ENCODE results near the gene CCDC91. TPM values are rescaled to one million over a fixed set of nuclear protein-coding genes. Genes with fewer than 3 reads are reported as not detected.
A peak's percentile ranks its signal among the peaks of the same experiment; 100 is the strongest.

Gene CCDC91
- total RNA-seq, 1 donor from 2014 or later: 51.3 TPM

DNA sequence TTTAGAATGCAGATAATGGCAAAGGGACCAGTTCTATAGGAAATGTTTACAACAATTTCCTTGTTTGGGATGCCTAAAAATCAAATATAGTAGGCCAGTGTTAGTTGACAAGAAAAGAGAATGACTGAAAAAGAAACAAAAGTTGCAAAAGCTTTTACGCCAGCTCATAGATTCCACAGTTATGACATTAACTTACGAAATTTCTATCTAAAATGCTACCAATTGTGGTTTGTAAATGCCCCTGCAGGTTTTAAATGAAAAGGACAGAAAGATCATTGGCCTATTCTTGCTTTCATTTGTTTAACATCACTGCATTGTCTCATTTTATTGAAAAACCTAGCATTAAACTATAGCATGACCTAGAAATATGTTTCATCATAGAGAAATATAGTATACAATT, 345.8 kb downstream of the CCDC91 start:
- TF ChIP-seq, protein P1, sequence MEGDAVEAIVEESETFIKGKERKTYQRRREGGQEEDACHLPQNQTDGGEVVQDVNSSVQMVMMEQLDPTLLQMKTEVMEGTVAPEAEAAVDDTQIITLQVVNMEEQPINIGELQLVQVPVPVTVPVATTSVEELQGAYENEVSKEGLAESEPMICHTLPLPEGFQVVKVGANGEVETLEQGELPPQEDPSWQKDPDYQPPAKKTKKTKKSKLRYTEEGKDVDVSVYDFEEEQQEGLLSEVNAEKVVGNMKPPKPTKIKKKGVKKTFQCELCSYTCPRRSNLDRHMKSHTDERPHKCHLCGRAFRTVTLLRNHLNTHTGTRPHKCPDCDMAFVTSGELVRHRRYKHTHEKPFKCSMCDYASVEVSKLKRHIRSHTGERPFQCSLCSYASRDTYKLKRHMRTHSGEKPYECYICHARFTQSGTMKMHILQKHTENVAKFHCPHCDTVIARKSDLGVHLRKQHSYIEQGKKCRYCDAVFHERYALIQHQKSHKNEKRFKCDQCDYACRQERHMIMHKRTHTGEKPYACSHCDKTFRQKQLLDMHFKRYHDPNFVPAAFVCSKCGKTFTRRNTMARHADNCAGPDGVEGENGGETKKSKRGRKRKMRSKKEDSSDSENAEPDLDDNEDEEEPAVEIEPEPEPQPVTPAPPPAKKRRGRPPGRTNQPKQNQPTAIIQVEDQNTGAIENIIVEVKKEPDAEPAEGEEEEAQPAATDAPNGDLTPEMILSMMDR (IDR thresholded peaks at IDR 0.05; ENCODE audit: unreplicated experiment): no peak
- DNase-seq (ENCODE audit: low spot score, unreplicated experiment): no peak
- H3K27ac Mint-ChIP-seq: peak overlapping the region; percentile 37
- H3K27me3 Mint-ChIP-seq: no peaks in the 10 kb centered on the region
- peaks cover 2% of the 10 kb centered on the region for H3K36me3 Mint-ChIP-seq (ENCODE audit: insufficient read depth)
- H3K4me3 Mint-ChIP-seq (ENCODE audit: low read depth): no peak overlapping the region
- peaks cover 3% of the 10 kb centered on the region for H3K9me3 Mint-ChIP-seq (ENCODE audit: low read depth)
- no peaks in the 10 kb centered on the region for H3K4me1 Mint-ChIP-seq (ENCODE audit: low read depth)

DNA sequence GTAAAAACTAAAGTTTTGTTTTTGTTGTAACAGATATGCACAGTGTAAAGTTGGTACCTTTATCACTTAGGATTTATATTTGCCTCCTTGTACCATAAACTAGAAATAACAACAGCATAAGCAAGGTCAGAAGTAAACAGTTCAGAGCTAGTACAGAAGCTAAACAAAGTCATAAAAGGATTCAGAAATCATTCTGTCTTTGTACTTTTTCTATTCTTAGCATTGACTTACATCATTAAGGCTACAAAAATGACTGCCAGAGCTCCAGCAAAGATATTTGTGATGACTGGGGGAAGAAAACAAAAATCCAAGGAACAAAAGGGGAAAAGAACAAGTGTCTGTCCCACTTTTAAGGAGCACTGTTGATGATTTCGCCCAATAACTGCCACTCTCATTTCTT, 347.2 kb downstream of the CCDC91 start:
- H3K27me3 Mint-ChIP-seq: no peaks in the 10 kb centered on the region
- H3K4me1 Mint-ChIP-seq (ENCODE audit: low read depth): no peaks in the 10 kb centered on the region
- H3K9me3 Mint-ChIP-seq (ENCODE audit: low read depth): peaks cover 3% of the 10 kb centered on the region
- H3K4me3 Mint-ChIP-seq (ENCODE audit: low read depth): no peak overlapping the region
- TF ChIP-seq, protein P1 (IDR thresholded peaks at IDR 0.05; ENCODE audit: unreplicated experiment): no peak
- DNase-seq (ENCODE audit: low spot score, unreplicated experiment): no peak
- peaks cover 2% of the 10 kb centered on the region for H3K36me3 Mint-ChIP-seq (ENCODE audit: insufficient read depth)
- no peak overlapping the region for H3K27ac Mint-ChIP-seq

DNA sequence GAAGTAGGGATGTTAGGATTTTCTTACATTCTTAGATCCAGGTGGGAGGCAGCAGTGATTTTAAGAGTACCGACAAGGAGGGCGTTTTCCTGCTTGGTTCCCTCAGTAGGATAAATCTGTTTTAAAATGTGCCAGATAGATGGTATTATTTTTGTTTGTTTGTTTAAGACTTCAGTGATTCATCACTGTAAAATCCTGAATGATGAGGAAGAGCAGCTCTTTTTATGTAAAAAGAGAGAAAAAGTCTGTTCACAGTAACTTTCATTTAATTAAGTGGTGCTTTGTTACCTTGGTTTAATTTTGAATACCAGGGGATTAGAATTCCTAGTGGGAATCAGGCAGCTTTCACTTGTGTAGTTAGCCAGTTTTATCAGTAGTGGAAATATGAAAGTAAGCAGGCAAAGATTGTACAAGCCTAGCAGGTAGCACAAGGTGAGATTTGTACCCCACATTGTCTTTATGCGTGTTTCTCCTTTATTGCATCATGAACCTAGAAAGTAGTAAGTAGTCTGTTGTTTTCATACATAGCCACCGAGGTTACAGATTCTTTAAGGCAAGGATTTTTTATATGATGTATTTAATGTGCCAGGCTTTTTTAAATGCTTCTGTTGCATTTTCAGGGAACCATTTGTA, 349.6 kb downstream of the CCDC91 start:
- H3K27me3 Mint-ChIP-seq: no peaks in the 10 kb centered on the region
- no peak for DNase-seq (ENCODE audit: low spot score, unreplicated experiment)
- H3K27ac Mint-ChIP-seq: no peak overlapping the region
- peaks cover 2% of the 10 kb centered on the region for H3K36me3 Mint-ChIP-seq (ENCODE audit: insufficient read depth)
- H3K4me3 Mint-ChIP-seq (ENCODE audit: low read depth): no peak overlapping the region
- no peaks in the 10 kb centered on the region for H3K4me1 Mint-ChIP-seq (ENCODE audit: low read depth)
- TF ChIP-seq, protein P1 (IDR thresholded peaks at IDR 0.05; ENCODE audit: unreplicated experiment): no peak
- H3K9me3 Mint-ChIP-seq (ENCODE audit: low read depth): peaks cover 3% of the 10 kb centered on the region

DNA sequence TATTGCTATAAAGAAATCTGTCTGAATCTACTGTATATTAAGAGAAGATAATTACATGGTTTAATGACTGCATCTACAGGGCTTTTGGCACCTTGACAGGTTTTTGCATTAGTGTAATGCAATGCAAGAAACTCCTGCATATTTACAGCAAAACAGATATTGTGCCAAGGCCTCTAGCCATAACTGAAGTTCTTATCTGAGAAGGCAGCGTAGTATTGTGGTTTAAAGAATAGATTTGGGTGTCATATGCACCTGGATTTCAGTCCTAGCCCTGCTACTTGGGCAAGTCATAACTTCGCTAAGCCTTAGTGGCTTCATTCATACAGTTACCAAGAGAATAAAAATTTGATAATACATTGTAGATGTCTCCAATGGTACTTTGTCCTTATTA, 350.1 kb downstream of the CCDC91 start:
- TF ChIP-seq, protein P1 (IDR thresholded peaks at IDR 0.05; ENCODE audit: unreplicated experiment): no peak
- DNase-seq (ENCODE audit: low spot score, unreplicated experiment): no peak
- Mint-ChIP-seq H3K27ac (no peak overlapping the region), H3K27me3 (no peaks in the 10 kb centered on the region), H3K4me3 (ENCODE audit: low read depth) (no peak overlapping the region), H3K9me3 (ENCODE audit: low read depth) (peaks cover 3% of the 10 kb centered on the region), H3K4me1 (ENCODE audit: low read depth) (no peaks in the 10 kb centered on the region), H3K36me3 (ENCODE audit: insufficient read depth) (peaks cover 2% of the 10 kb centered on the region)

DNA sequence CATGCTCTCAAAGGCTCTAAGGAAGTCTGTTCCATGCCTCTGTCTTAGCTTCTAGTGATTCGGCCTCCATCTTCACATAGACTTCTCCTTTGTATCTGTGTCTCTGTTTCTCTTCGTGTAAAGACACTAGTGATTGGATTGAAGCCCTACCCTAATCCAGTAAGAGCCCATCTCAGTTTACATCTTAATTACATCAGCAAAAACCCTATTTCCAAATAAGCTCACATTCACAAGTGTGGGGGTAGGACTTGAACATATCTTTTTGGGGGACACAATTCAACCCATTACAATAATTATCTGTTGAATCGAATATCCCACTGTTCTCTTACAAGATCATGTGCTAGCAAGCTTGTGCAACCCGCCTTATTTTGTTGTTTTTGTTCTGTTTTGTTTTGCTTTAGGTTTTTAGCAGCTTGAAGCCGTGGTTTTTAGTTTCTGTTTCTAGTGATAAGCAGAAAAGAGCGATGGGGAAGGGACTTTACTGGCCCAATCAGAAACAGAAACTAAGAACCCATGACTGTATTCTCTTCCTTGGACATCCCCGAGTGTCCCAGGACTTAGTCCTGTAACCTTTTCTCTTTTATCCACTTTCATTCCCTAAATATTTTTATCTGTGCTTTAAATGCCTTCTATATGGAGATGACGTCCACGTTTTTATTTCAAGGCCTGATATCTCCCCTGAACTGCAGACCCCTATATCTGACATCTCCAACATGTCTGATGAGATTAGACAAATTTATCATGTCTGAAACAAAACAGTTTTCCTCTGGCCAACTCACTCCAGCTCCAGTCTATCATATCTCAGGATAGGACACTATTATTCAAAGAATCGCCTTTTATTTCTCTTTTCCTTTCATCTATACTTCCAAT, 353.0 kb downstream of the CCDC91 start:
- no peak for DNase-seq (ENCODE audit: low spot score, unreplicated experiment)
- H3K36me3 Mint-ChIP-seq (ENCODE audit: insufficient read depth): peaks cover 2% of the 10 kb centered on the region
- H3K4me3 Mint-ChIP-seq (ENCODE audit: low read depth): no peak overlapping the region
- H3K27ac Mint-ChIP-seq: no peak overlapping the region
- H3K27me3 Mint-ChIP-seq: no peaks in the 10 kb centered on the region
- peaks cover 3% of the 10 kb centered on the region for H3K9me3 Mint-ChIP-seq (ENCODE audit: low read depth)
- no peaks in the 10 kb centered on the region for H3K4me1 Mint-ChIP-seq (ENCODE audit: low read depth)
- TF ChIP-seq, protein P1 (IDR thresholded peaks at IDR 0.05; ENCODE audit: unreplicated experiment): no peak

Measured in progenitor cell of endocrine pancreas (in vitro differentiated cells).